SJCRH30 (cell line): ENCODE measurements around the gene SEMG1. TPM values are rescaled to one million over a fixed set of nuclear protein-coding genes. Genes with fewer than 3 reads are reported as not detected.
A peak's percentile ranks its signal among the peaks of the same experiment; 100 is the strongest.

Source experiments
- DNase-seq, 2 experiments: peaks; one replicate each; pipeline ENCODE4 v3.0.0-alpha.2; 2015 to 2020
- H3K27ac ChIP-seq: fragments of 250-450 bp; sonication (Bioruptor Pico); 2 replicates; pipeline ENCODE4 v1.5.1; 2020; ENCODE audit warnings: mild to moderate bottlenecking, moderate library complexity
- H3K27me3 ChIP-seq: fragments of 250-450 bp; sonication (Bioruptor Pico); 2 replicates; pipeline ENCODE4 v1.5.1; 2020; ENCODE audit warnings: mild to moderate bottlenecking, moderate library complexity
- H3K36me3 ChIP-seq: fragments of 250-450 bp; sonication (Bioruptor Pico); 2 replicates; pipeline ENCODE4 v1.5.1; 2020; ENCODE audit warnings: mild to moderate bottlenecking, moderate library complexity
- H3K4me1 ChIP-seq: fragments of 250-450 bp; sonication (Bioruptor Pico); 2 replicates; pipeline ENCODE4 v1.5.1; 2020; ENCODE audit warnings: mild to moderate bottlenecking, moderate library complexity
- H3K4me3 ChIP-seq: fragments of 250-450 bp; sonication (Bioruptor Pico); 2 replicates; pipeline ENCODE4 v1.5.1; 2020; ENCODE audit warnings: mild to moderate bottlenecking, moderate library complexity
- H3K9me3 ChIP-seq: fragments of 250-450 bp; sonication (Bioruptor Pico); replicated peaks from 2 replicates; pipeline ENCODE4 v1.5.1; 2020; ENCODE audit warnings: mild to moderate bottlenecking, moderate library complexity
- total RNA-seq: library from RNA; depleted of rRNA; stranded (reverse); fragments of >200 nt; shearing (Covaris generic); gene quantifications from 2 replicates; pipeline ENCODE4 v1.2.3, GENCODE V29; 2014; rRNA removed

Gene SEMG1
- not detected in 2 replicates for total RNA-seq

- Histone ChIP-seq H3K4me1 (no peaks in the 10 kb centered on the region), H3K4me3 (no peak within 1 kb of the TSS), H3K27ac (no peak within 1 kb of the TSS), H3K27me3 (peaks cover 3% of the 10 kb centered on the region; the same call in 1 of the 2 replicates), H3K36me3 (no peaks in the 10 kb centered on the region), H3K9me3 (no peaks in the 10 kb centered on the region)
- DNase-seq: no peak
Measured at GRCh38 chr20:45206725-45207124, at the start of gene SEMG1. TSS of gene SEMG1 (plus strand) at chr20:45207033. CDS start at chr20:45207054, 21 bp downstream.

- DNase-seq: peak in 1 of 2 experiments; percentile 26
- H3K27ac ChIP-seq: no peak overlapping the region
Measured at GRCh38 chr20:45157962-45158361, 48.9 kb upstream of the SEMG1 start.

GRCh38 chr20:45163083-45163803, 43.6 kb upstream of the SEMG1 start:
- H3K36me3 ChIP-seq: no peaks in the 10 kb centered on the region
- no peaks in the 10 kb centered on the region for H3K9me3 ChIP-seq
- DNase-seq: no peak
- H3K4me3 ChIP-seq: no peak overlapping the region
- no peaks in the 10 kb centered on the region for H3K4me1 ChIP-seq
- H3K27me3 ChIP-seq: no peaks in the 10 kb centered on the region
- H3K27ac ChIP-seq: no peak overlapping the region

More at GRCh38 chr20:45157962-45158361, 48.9 kb upstream of the SEMG1 start:
- Histone ChIP-seq H3K27me3 (no peaks in the 10 kb centered on the region), H3K4me1 (no peaks in the 10 kb centered on the region), H3K9me3 (no peaks in the 10 kb centered on the region), H3K36me3 (no peaks in the 10 kb centered on the region), H3K4me3 (no peak overlapping the region)

GRCh38 chr20:45164906-45165305, 41.9 kb upstream of the SEMG1 start:
- Histone ChIP-seq H3K27me3 (no peaks in the 10 kb centered on the region), H3K36me3 (no peaks in the 10 kb centered on the region), H3K9me3 (no peaks in the 10 kb centered on the region), H3K4me3 (no peak overlapping the region), H3K27ac (no peak overlapping the region), H3K4me1 (no peaks in the 10 kb centered on the region)
- no peak for DNase-seq

GRCh38 chr20:45173522-45173921, 33.3 kb upstream of the SEMG1 start:
- no peak overlapping the region for H3K4me3 ChIP-seq
- H3K9me3 ChIP-seq: no peaks in the 10 kb centered on the region
- no peak for DNase-seq
- H3K27ac ChIP-seq: no peak overlapping the region
- H3K4me1 ChIP-seq: no peaks in the 10 kb centered on the region; the same call in 1 of the 2 replicates
- no peaks in the 10 kb centered on the region for H3K36me3 ChIP-seq
- peaks cover 8% of the 10 kb centered on the region for H3K27me3 ChIP-seq

- Histone ChIP-seq H3K27me3 (peaks cover 8% of the 10 kb centered on the region), H3K4me3 (no peak within 1 kb of the TSS), H3K27ac (no peak within 1 kb of the TSS), H3K9me3 (no peaks in the 10 kb centered on the region), H3K36me3 (no peaks in the 10 kb centered on the region), H3K4me1 (no peaks in the 10 kb centered on the region; the same call in 1 of the 2 replicates)
- no peak for DNase-seq
Measured at GRCh38 chr20:45174434-45175364, 32.1 kb upstream of the SEMG1 start, which contains the start of gene PI3. TSS of gene PI3 (plus strand) at chr20:45174902. CDS start at chr20:45174923, 21 bp downstream.

GRCh38 chr20:45176526-45177267, 30.1 kb upstream of the SEMG1 start:
- peaks cover under 1% of the 10 kb centered on the region for H3K4me1 ChIP-seq
- no peaks in the 10 kb centered on the region for H3K36me3 ChIP-seq
- H3K9me3 ChIP-seq: no peaks in the 10 kb centered on the region
- no peak overlapping the region for H3K27ac ChIP-seq
- H3K4me3 ChIP-seq: no peak overlapping the region
- DNase-seq: no peak
- H3K27me3 ChIP-seq: peaks cover 8% of the 10 kb centered on the region

- Histone ChIP-seq H3K4me3 (no peak overlapping the region), H3K4me1 (peaks cover 5% of the 10 kb centered on the region; the same call in 1 of the 2 replicates), H3K9me3 (no peaks in the 10 kb centered on the region), H3K27ac (no peak overlapping the region), H3K27me3 (peaks cover 8% of the 10 kb centered on the region), H3K36me3 (no peaks in the 10 kb centered on the region)
- DNase-seq: no peak
Measured at GRCh38 chr20:45179166-45179565, 27.7 kb upstream of the SEMG1 start.

GRCh38 chr20:45181639-45182038, 25.2 kb upstream of the SEMG1 start:
- peak in 1 of 2 experiments; percentile 24 for DNase-seq
- no peaks in the 10 kb centered on the region for H3K36me3 ChIP-seq
- H3K4me1 ChIP-seq: peaks cover 5% of the 10 kb centered on the region; the same call in 1 of the 2 replicates
- no peaks in the 10 kb centered on the region for H3K9me3 ChIP-seq
- no peak overlapping the region for H3K27ac ChIP-seq
- H3K27me3 ChIP-seq: no peaks in the 10 kb centered on the region
- H3K4me3 ChIP-seq: no peak overlapping the region

- Histone ChIP-seq H3K27me3 (no peaks in the 10 kb centered on the region), H3K27ac (no peak overlapping the region), H3K4me1 (peaks cover 5% of the 10 kb centered on the region; the same call in 1 of the 2 replicates), H3K9me3 (no peaks in the 10 kb centered on the region), H3K36me3 (no peaks in the 10 kb centered on the region), H3K4me3 (no peak overlapping the region)
- DNase-seq: no peak
Measured at GRCh38 chr20:45183084-45183483, 23.7 kb upstream of the SEMG1 start.

GRCh38 chr20:45187693-45188092, 19.1 kb upstream of the SEMG1 start:
- DNase-seq: peak in 1 of 2 experiments; percentile 19
- Histone ChIP-seq H3K27ac (no peak overlapping the region), H3K4me3 (no peak overlapping the region), H3K9me3 (no peaks in the 10 kb centered on the region), H3K27me3 (no peaks in the 10 kb centered on the region), H3K4me1 (no peaks in the 10 kb centered on the region), H3K36me3 (no peaks in the 10 kb centered on the region)

- Histone ChIP-seq H3K36me3 (no peaks in the 10 kb centered on the region), H3K4me3 (no peak overlapping the region), H3K27ac (no peak overlapping the region), H3K4me1 (no peaks in the 10 kb centered on the region), H3K27me3 (no peaks in the 10 kb centered on the region), H3K9me3 (no peaks in the 10 kb centered on the region)
- DNase-seq: no peak
Measured at GRCh38 chr20:45189067-45189609, 17.7 kb upstream of the SEMG1 start.

GRCh38 chr20:45189861-45190260, 17.0 kb upstream of the SEMG1 start:
- no peak overlapping the region for H3K27ac ChIP-seq
- DNase-seq: no peak
- no peaks in the 10 kb centered on the region for H3K9me3 ChIP-seq
- no peaks in the 10 kb centered on the region for H3K4me1 ChIP-seq
- no peak overlapping the region for H3K4me3 ChIP-seq
- no peaks in the 10 kb centered on the region for H3K36me3 ChIP-seq
- no peaks in the 10 kb centered on the region for H3K27me3 ChIP-seq

GRCh38 chr20:45191926-45192325, 14.9 kb upstream of the SEMG1 start:
- H3K9me3 ChIP-seq: no peaks in the 10 kb centered on the region
- no peak for DNase-seq
- no peaks in the 10 kb centered on the region for H3K36me3 ChIP-seq
- H3K27ac ChIP-seq: no peak overlapping the region
- no peak overlapping the region for H3K4me3 ChIP-seq
- no peaks in the 10 kb centered on the region for H3K4me1 ChIP-seq
- no peaks in the 10 kb centered on the region for H3K27me3 ChIP-seq
